Peyer's patch (tissue), 4 donors: Measurements from ENCODE around the gene PLEKHG1.

Experiments
- CTCF ChIP-seq, 6 experiments: fragments of 450-650 bp in 4 of 6; fragments of 200-600 bp in 2 of 6; sonication (generic) in 1 of 6; IDR thresholded peaks; one replicate each; pipeline ENCODE4 v1.5.1; 2017 to 2019; ENCODE audit warnings: antibody characterized with exemption in 6 of 6, mild to moderate bottlenecking in 3 of 6, moderate library complexity in 1 of 6
- POLR2A ChIP-seq, 2 donors: fragments of 450-650 bp; IDR thresholded peaks; one replicate each; pipeline ENCODE4 v1.5.1; 2017; ENCODE audit warnings: antibody characterized with exemption in 2 of 2, mild to moderate bottlenecking in 2 of 2, moderate library complexity in 2 of 2

GRCh38 chr6:150613269-150613668, 13.6 kb downstream of the PLEKHG1 start:
- TF ChIP-seq POLR2A (IDR thresholded peaks at IDR 0.05) (no peak), CTCF (IDR thresholded peaks at IDR 0.05) (no peak)
